Activated CD4-positive, CD25-positive, alpha-beta regulatory T cell (primary cell): Measurements from ENCODE around the gene HTRA3.
"Not testable (repeated sequence)": the region's sequence is repeated elsewhere in the genome, so short reads cannot be mapped to it uniquely, and the experiment has no call there.

ENCODE experiments used
- DNase-seq, 4 experiments: peaks; one replicate each; lab custom pipeline; 2025; lab: John Stamatoyannopoulos, UW

Gene HTRA3

GRCh38 chr4:8325291-8325973 lies 55.9 kb downstream of the HTRA3 start:
- DNase-seq, result no peak

DNA sequence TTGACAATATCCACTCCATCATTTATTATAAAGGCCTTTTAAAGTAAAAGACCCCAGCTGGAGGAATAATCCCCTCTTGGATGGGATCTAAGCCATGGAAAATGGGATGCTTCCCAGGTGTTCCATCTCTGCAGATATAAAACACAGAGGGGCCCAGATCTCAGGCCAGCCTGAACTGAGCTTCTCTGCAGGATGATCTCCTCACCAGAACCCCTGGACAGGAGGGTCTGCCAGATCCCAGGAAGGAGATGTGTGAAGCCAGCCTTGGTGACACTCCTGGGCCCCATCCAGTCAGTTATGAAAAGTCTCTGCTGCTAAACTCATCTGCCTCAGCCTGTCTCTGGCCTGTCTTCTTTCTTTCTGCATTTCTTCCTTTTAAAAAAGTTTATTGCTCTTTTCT lies 56.7 kb downstream of the HTRA3 start:
- no peak for DNase-seq

GRCh38 chr4:8328456-8328855 lies 58.9 kb downstream of the HTRA3 start:
- no peak for DNase-seq

DNA sequence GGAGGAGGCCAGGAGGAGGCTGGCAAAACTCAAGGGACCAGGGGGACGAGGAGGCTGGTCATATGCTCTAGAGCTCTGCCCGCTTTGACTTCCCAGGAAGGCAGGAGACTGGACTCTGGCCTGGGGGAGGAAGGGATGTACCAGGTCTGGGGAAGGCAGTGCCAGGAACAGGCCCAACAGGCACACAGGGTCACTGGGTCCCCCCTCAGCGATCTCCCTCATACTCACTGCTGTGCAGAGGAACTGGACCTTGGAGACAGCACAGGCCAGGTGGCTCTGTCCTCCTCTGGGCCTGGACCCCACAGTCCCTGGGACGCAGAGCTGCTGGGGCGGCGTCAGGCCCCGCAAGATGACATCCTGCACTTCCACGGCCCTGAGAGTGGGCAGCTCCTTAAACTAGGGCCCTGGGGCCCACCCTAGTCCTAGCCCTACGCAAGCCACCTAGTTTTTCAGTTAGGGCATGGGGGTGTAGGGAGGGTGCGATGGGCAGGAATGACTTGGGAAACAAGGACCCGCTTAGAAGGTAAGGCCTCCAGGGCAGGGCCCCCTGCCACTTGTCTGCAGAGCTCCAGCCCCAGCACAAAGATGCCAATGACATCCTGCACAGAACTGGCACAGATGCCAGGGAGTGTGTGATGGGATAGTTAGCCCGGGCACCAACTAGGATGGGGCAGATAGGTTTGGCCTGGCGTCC lies 59.5 kb downstream of the HTRA3 start:
- DNase-seq, result no peak

- DNase-seq, result no peak
Observed at GRCh38 chr4:8329560-8329858, 60.0 kb downstream of the HTRA3 start.

- DNase-seq, result no peak
Observed at GRCh38 chr4:8329859-8330761, 60.6 kb downstream of the HTRA3 start.

GRCh38 chr4:8330821-8331574 lies 61.4 kb downstream of the HTRA3 start:
- no peak for DNase-seq

DNA sequence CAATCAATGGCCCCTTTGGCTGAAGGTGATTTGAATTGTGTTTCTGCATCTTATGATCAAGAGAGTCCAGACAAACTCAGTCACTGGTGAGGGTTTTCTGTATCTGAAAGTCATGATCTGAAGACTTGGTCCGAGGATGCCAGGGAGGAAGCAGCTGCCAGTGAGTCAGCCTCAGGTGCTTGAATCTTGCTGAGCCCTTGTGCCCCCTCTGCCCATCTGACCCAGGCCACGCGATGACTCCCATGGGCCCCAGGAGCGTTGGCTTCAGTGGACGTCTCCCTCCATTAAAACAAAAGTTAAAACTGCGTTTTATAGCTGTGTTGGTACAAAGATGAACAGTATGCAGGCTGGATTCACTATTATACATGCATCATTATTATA lies 62.0 kb downstream of the HTRA3 start:
- no peak for DNase-seq

GRCh38 chr4:8332038-8332857 lies 62.7 kb downstream of the HTRA3 start:
- DNase-seq, result no peak

GRCh38 chr4:8332891-8333331 lies 63.4 kb downstream of the HTRA3 start:
- DNase-seq, result no peak

GRCh38 chr4:8333726-8334460 lies 64.3 kb downstream of the HTRA3 start:
- DNase-seq, result no peak

DNA sequence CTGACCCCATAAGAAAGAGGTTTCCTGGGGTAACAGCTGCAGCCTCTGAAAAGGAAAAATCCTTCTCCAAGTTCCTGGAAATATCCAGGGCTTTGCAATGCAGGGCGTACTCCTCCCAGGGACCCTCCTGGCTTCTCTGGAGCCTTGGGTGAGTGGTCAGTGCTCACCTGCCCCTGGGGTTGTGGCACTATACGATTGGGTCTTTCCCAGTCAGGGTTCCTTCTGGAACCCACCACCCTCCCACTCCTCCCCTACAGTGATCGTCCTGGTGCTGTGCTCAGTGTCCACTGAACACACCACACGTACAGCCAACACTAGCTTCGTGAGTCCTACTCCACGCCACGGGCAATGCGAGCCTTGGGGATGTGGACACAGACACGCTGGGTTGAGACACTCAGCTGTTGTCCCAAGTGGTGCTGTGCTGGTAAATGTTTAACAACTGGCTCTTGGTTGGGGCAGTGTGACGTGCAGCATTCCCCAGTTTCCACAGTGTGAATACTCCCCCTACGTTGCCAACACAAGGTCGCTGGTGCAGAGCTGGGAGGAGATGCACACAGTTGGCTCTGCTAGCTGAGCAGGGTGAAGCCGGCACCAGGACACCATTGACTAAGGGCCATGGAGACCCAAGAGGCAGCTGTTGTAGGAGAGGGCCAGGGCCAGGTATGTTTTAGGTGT lies 65.4 kb downstream of the HTRA3 start:
- DNase-seq, result no peak

DNA sequence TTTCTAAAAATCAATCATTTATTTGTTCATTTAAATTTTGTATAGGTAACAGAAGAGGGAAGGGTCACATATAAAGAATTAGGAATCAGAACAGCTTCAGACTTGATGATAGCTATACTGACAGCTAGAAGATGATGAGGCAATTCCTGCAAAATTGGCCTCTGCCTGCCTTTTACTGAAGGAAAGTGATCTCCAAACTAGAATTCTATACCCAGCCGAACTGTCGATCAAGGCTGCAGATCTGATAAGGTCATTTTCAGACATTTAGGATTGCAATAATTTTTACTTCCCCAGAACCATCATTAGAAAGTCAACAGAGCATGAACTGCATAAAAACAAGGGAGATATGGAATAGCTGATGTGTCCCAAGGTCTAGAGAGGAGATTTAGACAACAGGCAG lies 66.3 kb downstream of the HTRA3 start:
- DNase-seq, result no peak

DNA sequence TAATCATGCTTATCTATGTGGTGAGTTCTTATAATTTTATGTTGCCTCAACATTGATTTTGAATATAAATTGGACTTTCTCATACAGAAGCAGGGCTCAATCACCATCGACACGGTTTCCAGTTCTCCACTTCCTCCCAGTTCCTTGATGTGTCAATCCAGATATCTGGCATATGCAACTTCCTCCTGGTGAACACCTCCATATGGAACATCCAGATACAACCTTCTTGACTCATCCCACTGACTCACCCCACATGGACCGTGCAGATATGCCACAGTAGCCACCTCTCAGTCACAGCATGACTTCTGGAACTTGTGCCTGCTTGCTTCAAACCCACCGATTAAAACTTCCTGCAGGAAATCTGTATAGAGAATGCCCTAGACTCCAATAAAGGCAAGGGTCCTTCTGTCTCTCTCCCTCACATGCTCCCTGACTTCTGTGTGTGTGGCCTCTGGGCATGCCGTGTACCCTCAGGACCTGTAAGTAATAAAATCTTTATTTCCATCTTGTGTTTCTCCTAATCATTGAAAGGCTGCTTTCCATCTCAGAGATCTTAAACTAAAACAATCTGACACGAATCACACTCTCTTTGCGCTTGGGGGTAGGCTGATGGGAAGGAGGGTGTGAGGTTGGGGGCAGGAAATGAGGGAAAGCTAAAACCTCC lies 67.0 kb downstream of the HTRA3 start:
- DNase-seq, result no peak

- DNase-seq, result no peak
Observed at GRCh38 chr4:8338351-8338961, 68.9 kb downstream of the HTRA3 start.

- no peak for DNase-seq
Observed at GRCh38 chr4:8340781-8341241, 71.3 kb downstream of the HTRA3 start.

DNA sequence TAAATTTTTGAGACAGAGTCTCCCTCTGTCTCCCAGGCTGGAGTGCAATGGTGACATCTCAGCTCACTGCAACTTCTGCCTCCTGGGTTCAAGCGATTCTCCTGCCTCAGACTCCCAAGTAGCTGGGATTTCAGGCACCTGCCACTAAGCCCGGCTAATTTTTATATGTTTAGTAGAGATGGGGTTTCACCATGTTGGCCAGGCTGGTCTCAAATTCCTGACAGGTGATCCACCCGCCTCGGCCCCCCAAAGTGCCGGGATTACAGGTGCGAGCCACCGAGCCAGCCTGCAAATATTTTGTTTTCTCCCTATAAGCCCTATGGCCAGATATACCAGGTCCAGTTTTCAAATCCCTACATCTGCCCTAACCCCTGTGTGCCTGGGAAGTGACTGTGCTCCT lies 71.7 kb downstream of the HTRA3 start:
- not testable (repeated sequence) for DNase-seq

- no peak for DNase-seq
Observed at GRCh38 chr4:8341691-8342090, 72.1 kb downstream of the HTRA3 start.
